Measurements from ENCODE around the gene DLG2. TPM values are rescaled to one million over a fixed set of nuclear protein-coding genes. Genes with fewer than 3 reads are reported as not detected.
"Not testable (repeated sequence)": the region's sequence is repeated elsewhere in the genome, so short reads cannot be mapped to it uniquely, and the experiment has no call there.

Gene DLG2
- total RNA-seq, 4 donors from 2014 or later = 6.5 to 14.6 (median 7.2) TPM

DNA sequence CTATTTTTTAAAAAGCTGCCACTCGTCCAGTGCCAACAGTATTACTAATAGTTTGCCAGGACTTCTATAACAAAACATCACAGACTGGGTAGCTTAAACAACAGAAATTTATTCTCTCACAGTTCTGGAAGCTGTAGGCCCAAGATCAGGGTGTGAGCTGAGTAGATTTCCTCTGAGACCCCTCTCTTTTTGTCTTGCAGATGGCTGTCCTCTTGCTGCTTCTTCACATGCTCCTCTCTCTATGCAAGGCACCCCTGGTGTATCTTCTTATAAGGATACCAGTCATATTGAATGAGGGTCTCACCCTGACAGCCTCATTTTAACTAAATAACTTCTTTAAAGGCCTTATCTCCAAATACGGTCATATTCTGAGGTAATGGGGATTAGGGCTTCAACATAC, 390.9 kb downstream of the DLG2 start:
- Histone ChIP-seq H3K9me3 (peaks cover 0 to 14% (median 1%) of the 10 kb centered on the region in 4 donors), H3K27ac (no peak overlapping the region), H3K4me1 (no peaks in the 10 kb centered on the region), H3K4me3 (no peak overlapping the region), H3K36me3 (no peaks in the 10 kb centered on the region), H3K27me3 (no peaks in the 10 kb centered on the region)
- 77 to 78% methylated on average over 2 of the region's 2 CpGs for WGBS, 2 donors
- DNase-seq (ENCODE audit: low spot score in 2 of 2) = no peak
- TF ChIP-seq, protein P1, sequence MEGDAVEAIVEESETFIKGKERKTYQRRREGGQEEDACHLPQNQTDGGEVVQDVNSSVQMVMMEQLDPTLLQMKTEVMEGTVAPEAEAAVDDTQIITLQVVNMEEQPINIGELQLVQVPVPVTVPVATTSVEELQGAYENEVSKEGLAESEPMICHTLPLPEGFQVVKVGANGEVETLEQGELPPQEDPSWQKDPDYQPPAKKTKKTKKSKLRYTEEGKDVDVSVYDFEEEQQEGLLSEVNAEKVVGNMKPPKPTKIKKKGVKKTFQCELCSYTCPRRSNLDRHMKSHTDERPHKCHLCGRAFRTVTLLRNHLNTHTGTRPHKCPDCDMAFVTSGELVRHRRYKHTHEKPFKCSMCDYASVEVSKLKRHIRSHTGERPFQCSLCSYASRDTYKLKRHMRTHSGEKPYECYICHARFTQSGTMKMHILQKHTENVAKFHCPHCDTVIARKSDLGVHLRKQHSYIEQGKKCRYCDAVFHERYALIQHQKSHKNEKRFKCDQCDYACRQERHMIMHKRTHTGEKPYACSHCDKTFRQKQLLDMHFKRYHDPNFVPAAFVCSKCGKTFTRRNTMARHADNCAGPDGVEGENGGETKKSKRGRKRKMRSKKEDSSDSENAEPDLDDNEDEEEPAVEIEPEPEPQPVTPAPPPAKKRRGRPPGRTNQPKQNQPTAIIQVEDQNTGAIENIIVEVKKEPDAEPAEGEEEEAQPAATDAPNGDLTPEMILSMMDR (IDR thresholded peaks at IDR 0.05) = no peak
- no peak for TF ChIP-seq POLR2A (IDR thresholded peaks at IDR 0.05)
- TF ChIP-seq EP300 (IDR thresholded peaks at IDR 0.05) = no peak

DNA sequence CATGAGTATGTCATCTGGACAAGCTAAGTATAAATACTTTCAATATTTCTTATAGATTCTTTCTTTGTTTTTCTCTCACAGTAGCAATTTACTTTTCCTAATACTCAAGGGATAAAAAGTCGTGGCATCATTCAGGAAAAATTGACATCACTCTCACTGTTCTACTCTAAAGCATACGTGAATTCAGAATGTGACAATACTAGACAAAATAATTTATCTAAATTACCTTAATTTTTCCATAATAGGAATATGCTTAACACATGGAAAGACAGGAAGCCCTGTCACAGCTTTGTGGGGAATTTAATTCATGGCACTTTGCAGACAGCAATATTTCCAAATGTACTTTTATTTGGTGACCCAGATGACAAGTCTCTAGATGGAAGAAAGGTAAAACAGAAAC, 394.6 kb downstream of the DLG2 start:
- H3K4me3 ChIP-seq = no peak overlapping the region
- no peaks in the 10 kb centered on the region for H3K36me3 ChIP-seq
- H3K27ac ChIP-seq = no peak overlapping the region
- 70 to 75% methylated on average over 2 of the region's 2 CpGs for WGBS, 2 donors
- DNase-seq (ENCODE audit: low spot score in 2 of 2) = no peak
- TF ChIP-seq, protein P1 (IDR thresholded peaks at IDR 0.05) = no peak
- TF ChIP-seq POLR2A (IDR thresholded peaks at IDR 0.05) = no peak
- TF ChIP-seq EP300 (IDR thresholded peaks at IDR 0.05) = no peak
- H3K27me3 ChIP-seq = no peaks in the 10 kb centered on the region
- no peaks in the 10 kb centered on the region for H3K4me1 ChIP-seq
- H3K9me3 ChIP-seq = peaks cover 0 to 7% (median 1%) of the 10 kb centered on the region in 4 donors

DNA sequence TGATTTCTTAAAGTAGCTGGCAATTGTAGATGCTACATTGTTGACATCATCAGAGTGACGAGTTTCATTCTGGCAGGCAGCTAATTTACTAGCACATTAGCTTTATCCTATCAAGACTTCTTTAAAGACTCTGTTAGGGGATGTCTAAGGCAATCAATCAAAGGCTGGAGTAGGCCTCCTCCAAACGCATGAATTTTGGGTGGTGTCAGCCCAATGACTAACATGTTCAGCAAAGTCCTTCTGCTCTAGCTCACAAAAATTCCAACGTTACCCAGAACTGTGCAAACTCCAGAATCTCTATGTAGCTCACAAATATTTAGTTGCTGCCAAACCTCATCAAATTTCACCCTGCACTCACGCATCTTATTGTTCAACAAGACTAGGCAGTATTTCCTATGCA, 395.6 kb downstream of the DLG2 start:
- WGBS, 2 donors = 76 to 78% methylated on average over 4 of the region's 4 CpGs
- Histone ChIP-seq H3K4me1 (no peaks in the 10 kb centered on the region), H3K9me3 (peaks cover 0 to 4% (median 1%) of the 10 kb centered on the region in 4 donors), H3K27me3 (no peaks in the 10 kb centered on the region), H3K27ac (no peak overlapping the region), H3K4me3 (no peak overlapping the region), H3K36me3 (no peaks in the 10 kb centered on the region)
- DNase-seq (ENCODE audit: low spot score in 2 of 2) = no peak
- TF ChIP-seq, protein P1 (IDR thresholded peaks at IDR 0.05) = no peak

DNA sequence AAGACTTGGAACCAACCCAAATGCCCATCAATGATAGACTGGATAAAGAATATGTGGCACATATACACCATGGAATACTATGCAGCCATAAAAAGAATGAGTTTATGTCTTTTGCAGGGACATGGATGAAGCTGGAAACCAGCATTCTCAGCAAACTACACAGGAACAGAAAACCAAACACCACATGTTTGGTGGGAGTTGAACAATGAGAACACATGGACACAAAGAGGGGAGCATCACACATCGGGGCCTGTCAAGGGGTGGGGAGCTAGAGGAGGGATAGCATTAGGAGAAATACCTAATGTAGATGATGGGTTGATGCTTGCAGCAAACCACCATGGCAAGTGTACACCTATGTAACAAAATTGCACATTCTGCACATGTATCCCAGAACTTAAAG, 397.4 kb downstream of the DLG2 start:
- not testable (repeated sequence) for DNase-seq (ENCODE audit: low spot score in 2 of 2); H3K27me3 ChIP-seq; H3K27ac ChIP-seq; H3K4me1 ChIP-seq; H3K36me3 ChIP-seq; H3K4me3 ChIP-seq; H3K9me3 ChIP-seq
- 95 to 96% methylated on average over 1 of the region's 1 CpG for WGBS, 2 donors

DNA sequence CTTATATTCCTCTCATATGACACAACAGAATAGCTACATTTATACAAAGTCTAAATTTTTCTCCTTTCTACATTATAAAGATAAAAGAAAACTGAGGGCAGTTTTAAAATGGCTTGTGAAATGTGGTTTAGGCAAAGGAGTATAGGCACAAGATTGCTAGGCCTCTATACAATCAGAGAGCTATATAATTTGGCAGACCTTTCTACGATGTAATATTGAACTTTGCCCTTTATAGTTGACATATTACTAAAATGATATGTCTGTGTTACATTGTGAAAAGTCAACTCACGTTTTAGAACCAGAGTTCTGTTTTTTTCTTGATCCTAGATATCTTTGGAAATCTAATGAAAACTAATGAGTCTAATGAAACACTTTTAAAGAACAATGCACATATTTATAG, 430.2 kb downstream of the DLG2 start:
- no peak for DNase-seq (ENCODE audit: low spot score in 2 of 2)
- 19 to 39% methylated on average over 2 of the region's 2 CpGs for WGBS, 2 donors
- TF ChIP-seq EP300 (IDR thresholded peaks at IDR 0.05) = no peak
- TF ChIP-seq, protein P1 (IDR thresholded peaks at IDR 0.05) = no peak
- no peak for TF ChIP-seq POLR2A (IDR thresholded peaks at IDR 0.05)
- H3K36me3 ChIP-seq = no peaks in the 10 kb centered on the region
- H3K27me3 ChIP-seq = no peaks in the 10 kb centered on the region
- H3K4me1 ChIP-seq = no peaks in the 10 kb centered on the region
- H3K4me3 ChIP-seq = no peak overlapping the region
- H3K9me3 ChIP-seq = peaks cover 0 to 17% (median 2%) of the 10 kb centered on the region in 4 donors
- H3K27ac ChIP-seq = no peak overlapping the region

DNA sequence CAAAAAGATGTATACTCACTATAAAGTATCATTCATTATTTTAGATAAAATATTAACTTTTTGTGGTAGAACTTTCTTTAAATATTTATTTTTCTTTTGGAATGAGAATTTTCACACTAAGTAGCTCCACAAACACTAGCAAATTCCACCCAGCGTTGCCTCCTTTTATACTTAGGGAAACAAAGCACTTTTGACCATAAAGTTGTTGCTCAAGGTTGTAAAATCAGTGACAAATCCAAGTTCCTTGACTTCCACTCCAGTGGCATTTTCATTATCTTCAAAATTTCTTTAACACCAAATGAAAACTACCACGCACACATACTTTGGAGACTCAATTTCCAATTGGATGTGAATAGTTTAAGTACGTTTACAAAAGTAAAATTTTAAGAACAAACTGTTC, 431.2 kb downstream of the DLG2 start:
- WGBS, 2 donors = 76 to 79% methylated on average over 3 of the region's 3 CpGs
- H3K27ac ChIP-seq = no peak overlapping the region
- no peaks in the 10 kb centered on the region for H3K36me3 ChIP-seq
- no peak overlapping the region for H3K4me3 ChIP-seq
- no peak for DNase-seq (ENCODE audit: low spot score in 2 of 2)
- no peaks in the 10 kb centered on the region for H3K27me3 ChIP-seq
- no peak for TF ChIP-seq POLR2A (IDR thresholded peaks at IDR 0.05)
- TF ChIP-seq EP300 (IDR thresholded peaks at IDR 0.05) = no peak
- TF ChIP-seq, protein P1 (IDR thresholded peaks at IDR 0.05) = no peak
- H3K4me1 ChIP-seq = no peaks in the 10 kb centered on the region
- H3K9me3 ChIP-seq = peaks cover 0 to 7% (median 0%) of the 10 kb centered on the region in 4 donors

Measured in tibial nerve (tissue), 4 donors.